ENCODE results near the gene COMMD10. TPM values are rescaled to one million over a fixed set of nuclear protein-coding genes. Genes with fewer than 3 reads are reported as not detected.

COMMD10 gene
- total and polyA plus RNA-seq, 2 of the 4 experiments (the other 2 are of a cell fraction), result 12.8 to 20.4 TPM

DNA sequence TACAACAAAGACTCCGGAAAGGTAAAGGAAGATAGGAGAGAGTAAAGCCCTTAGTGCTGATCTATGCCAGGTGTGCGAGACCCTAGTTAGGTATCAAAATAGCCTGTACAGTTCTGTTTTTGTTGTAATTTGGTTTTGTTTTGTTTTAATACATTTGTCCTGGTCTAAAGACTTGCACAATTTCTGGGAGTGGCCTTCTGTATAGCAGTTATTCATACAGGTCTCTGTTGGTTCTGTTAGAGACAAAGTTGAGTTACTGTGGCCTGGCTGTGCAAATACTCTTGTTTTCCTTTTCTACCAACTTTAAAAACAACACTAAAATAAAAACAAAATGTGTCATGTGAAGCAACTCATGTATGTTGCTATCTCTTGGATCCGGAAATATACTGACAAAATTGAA, 163.6 kb downstream of the COMMD10 start:
- Histone ChIP-seq H3K27me3 (ENCODE audit: control insufficient read depth, insufficient read depth, low read length) (no peaks in the 10 kb centered on the region), H3K4ac (ENCODE audit: low read depth, low read length) (no peak overlapping the region), H4K5ac (ENCODE audit: low read depth, low read length) (no peak overlapping the region), H3K14ac (replicated peaks; ENCODE audit: low read depth, low read length) (no peak overlapping the region), H3K9me3 (ENCODE audit: control insufficient read depth, insufficient read depth, low read length) (no peaks in the 10 kb centered on the region), H3K9ac (ENCODE audit: low read depth, low read length) (no peak overlapping the region), H3K36me3 (ENCODE audit: control insufficient read depth, insufficient read depth, low read length) (no peaks in the 10 kb centered on the region), H3K23ac (ENCODE audit: low read depth, low read length) (no peak overlapping the region), H3K18ac (ENCODE audit: low read depth, low read length) (no peak overlapping the region), H3K4me2 (ENCODE audit: low read depth, low read length) (no peak overlapping the region), H4K20me1 (ENCODE audit: insufficient read depth, low read length) (no peaks in the 10 kb centered on the region), H3K56ac (ENCODE audit: extremely low read depth, insufficient read depth, low read length) (no peak overlapping the region), H3K9me1 (ENCODE audit: insufficient read depth, low read length) (no peaks in the 10 kb centered on the region), H2BK15ac (ENCODE audit: low read depth, low read length) (no peak overlapping the region), H3K4me1 (ENCODE audit: control insufficient read depth, insufficient read depth, low read length) (no peaks in the 10 kb centered on the region), H2AK9ac (replicated peaks; ENCODE audit: low read depth, low read length, poor library complexity) (no peak overlapping the region), H4K91ac (ENCODE audit: insufficient read depth, low read depth, low read length) (no peak overlapping the region), H3K27ac (ENCODE audit: insufficient read depth, low read length) (no peak overlapping the region), H2AK5ac (ENCODE audit: low read depth, low read length) (no peak overlapping the region), H2BK120ac (ENCODE audit: low read depth, low read length) (no peak overlapping the region), H4K8ac (ENCODE audit: low read depth in 2 of 2, low read length in 2 of 2) (no peak overlapping the region), H3K4me3 (ENCODE audit: insufficient read depth, low read depth, low read length) (no peak overlapping the region), H2AFZ (replicated peaks; ENCODE audit: low read length, poor library complexity) (no peak overlapping the region), H2BK20ac (ENCODE audit: low read depth, low read length) (no peak overlapping the region), H2BK5ac (ENCODE audit: low read depth, low read length, poor library complexity, severe bottlenecking) (no peak overlapping the region), H3K79me1 (ENCODE audit: low read depth in 1 of 2, low read length in 2 of 2) (no peaks in the 10 kb centered on the region)
- intact Hi-C loops (cut with micrococcal nuclease) (no loop called here), in situ Hi-C loops (cut with MboI; ENCODE audit: low sequenced_read_pairs) (no loop called here), dilution Hi-C loops (cut with HindIII; ENCODE audit: low sequenced_read_pairs, unreplicated experiment) (no loop called here)
- BruUV-seq (replicated peaks), result no TSS peak
- WGBS, 2 experiments (ENCODE audit: extremely low coverage in 2 of 2, insufficient read length in 1 of 2), result 100% methylated on average over 1 of the region's 3 CpGs; no CpG with 5 or more reads in 1 of the 2 experiments
- DNase-seq (no peak), ATAC-seq (ENCODE audit: low read depth) (no peak)
- CTCF ChIA-PET, result interaction anchor here (0.6 kb wide), 1 partner anchor 85 kb away, joined by 3 read pairs; no protein-coding TSS in a partner anchor
- no peak for TF ChIP-seq NFE2L2 (IDR thresholded peaks at IDR 0.05; ENCODE audit: low read depth, low read length)
- TF ChIP-seq MAZ (IDR thresholded peaks at IDR 0.05; ENCODE audit: borderline replicate concordance, low read depth, low read length), result no peak
- no peak for TF ChIP-seq CEBPB (IDR thresholded peaks at IDR 0.05; ENCODE audit: low read depth, low read length)
- no peak for TF ChIP-seq CHD1 (IDR thresholded peaks at IDR 0.05; ENCODE audit: low read depth, low read length)
- no peak for TF ChIP-seq USF2 (IDR thresholded peaks at IDR 0.05; ENCODE audit: low read depth, low read length)
- TF ChIP-seq RAD21 (IDR thresholded peaks at IDR 0.05; ENCODE audit: low read length), result no peak
- no peak for TF ChIP-seq SMC3 (IDR thresholded peaks at IDR 0.05; ENCODE audit: low read depth, low read length)
- no peak for TF ChIP-seq FOS (IDR thresholded peaks at IDR 0.05; ENCODE audit: low read depth, low read length)
- no peak for TF ChIP-seq POLR2A (IDR thresholded peaks at IDR 0.05; ENCODE audit: low read depth, low read length)
- TF ChIP-seq MXI1 (IDR thresholded peaks at IDR 0.05; ENCODE audit: borderline replicate concordance, low read depth, low read length), result no peak
- no peak for TF ChIP-seq RCOR1 (IDR thresholded peaks at IDR 0.05; ENCODE audit: insufficient replicate concordance, low read length)
- TF ChIP-seq MAFK (IDR thresholded peaks at IDR 0.05; ENCODE audit: low read depth, low read length), result no peak
- TF ChIP-seq RFX5 (IDR thresholded peaks at IDR 0.05; ENCODE audit: low read depth, low read length), result no peak
- no peak for TF ChIP-seq ELK1 (IDR thresholded peaks at IDR 0.05; ENCODE audit: borderline replicate concordance, low read depth, low read length)
- TF ChIP-seq BHLHE40 (IDR thresholded peaks at IDR 0.05; ENCODE audit: low read depth, low read length), result no peak
- no peak for TF ChIP-seq CTCF (conservative IDR thresholded peaks at IDR 0.05; ENCODE audit: low read depth, low read length)
- POLR2A ChIA-PET (ENCODE audit: unreplicated experiment), result no interaction called here

All from IMR-90 (cell line).